ENCODE data around the gene NGEF. TPM values are rescaled to one million over a fixed set of nuclear protein-coding genes. Genes with fewer than 3 reads are reported as not detected.

The NGEF gene
- total RNA-seq, 1 donor from 2014 or later: 0.16 TPM

- Mint-ChIP-seq H3K27ac (ENCODE audit: unreplicated experiment) (no peak overlapping the region), H3K27me3 (ENCODE audit: low read depth, unreplicated experiment) (peaks cover 51% of the 10 kb centered on the region), H3K36me3 (ENCODE audit: low read depth, unreplicated experiment) (peaks cover 1% of the 10 kb centered on the region), H3K4me3 (ENCODE audit: unreplicated experiment) (peak overlapping the region; percentile 60), H3K4me1 (ENCODE audit: low read depth, unreplicated experiment) (no peaks in the 10 kb centered on the region), H3K9me3 (ENCODE audit: unreplicated experiment) (peaks cover 16% of the 10 kb centered on the region)
- H3K79me2 ChIP-seq (ENCODE audit: insufficient read depth, low read length): no peaks in the 10 kb centered on the region
- no peak for DNase-seq (ENCODE audit: low read depth)
- H3K4me1 ChIP-seq (ENCODE audit: insufficient read depth, low read length): no peaks in the 10 kb centered on the region
- no peak overlapping the region for H3K4me3 ChIP-seq (ENCODE audit: insufficient read depth, low read depth, low read length)
- no peak overlapping the region for H3K9ac ChIP-seq (ENCODE audit: low read length)
- FAIRE-seq: no peak
- no peak for TF ChIP-seq EZH2 (IDR thresholded peaks at IDR 0.05; ENCODE audit: insufficient read depth, low read length)
- TF ChIP-seq CTCF (IDR thresholded peaks at IDR 0.05; ENCODE audit: insufficient read depth, low read depth, low read length): no peak
- H3K9me3 ChIP-seq (ENCODE audit: insufficient read depth, low read depth, low read length): no peaks in the 10 kb centered on the region
- H3K4me2 ChIP-seq (ENCODE audit: low read length): no peak overlapping the region
- H3K36me3 ChIP-seq (ENCODE audit: insufficient read depth, low read length): no peaks in the 10 kb centered on the region
- H2AFZ ChIP-seq (ENCODE audit: low read depth, low read length): no peak overlapping the region
- no peak overlapping the region for H3K27ac ChIP-seq (ENCODE audit: low read depth, low read length)
- H4K20me1 ChIP-seq (ENCODE audit: insufficient read depth, low read length): no peaks in the 10 kb centered on the region
- H3K27me3 ChIP-seq (ENCODE audit: insufficient read depth, low read length): peaks cover 37% of the 10 kb centered on the region
Measured at GRCh38 chr2:232929303-232930058, 83.6 kb downstream of the NGEF start.

- Histone ChIP-seq H3K27ac (ENCODE audit: low read depth, low read length) (no peak overlapping the region), H3K36me3 (ENCODE audit: insufficient read depth, low read length) (no peaks in the 10 kb centered on the region), H3K4me1 (ENCODE audit: insufficient read depth, low read length) (no peaks in the 10 kb centered on the region), H2AFZ (ENCODE audit: low read depth, low read length) (no peak overlapping the region), H3K79me2 (ENCODE audit: insufficient read depth, low read length) (no peaks in the 10 kb centered on the region), H3K9ac (ENCODE audit: low read length) (no peak overlapping the region), H3K9me3 (ENCODE audit: insufficient read depth, low read depth, low read length) (no peaks in the 10 kb centered on the region), H3K4me2 (ENCODE audit: low read length) (peak overlapping the region; percentile 64), H4K20me1 (ENCODE audit: insufficient read depth, low read length) (no peaks in the 10 kb centered on the region), H3K4me3 (ENCODE audit: insufficient read depth, low read depth, low read length) (no peak overlapping the region), H3K27me3 (ENCODE audit: insufficient read depth, low read length) (peaks cover 39% of the 10 kb centered on the region)
- no peak for FAIRE-seq
- H3K36me3 Mint-ChIP-seq (ENCODE audit: low read depth, unreplicated experiment): peaks cover 1% of the 10 kb centered on the region
- peak; percentile 87 for TF ChIP-seq EZH2 (IDR thresholded peaks at IDR 0.05; ENCODE audit: insufficient read depth, low read length)
- no peak for TF ChIP-seq CTCF (IDR thresholded peaks at IDR 0.05; ENCODE audit: insufficient read depth, low read depth, low read length)
- no peaks in the 10 kb centered on the region for H3K4me1 Mint-ChIP-seq (ENCODE audit: low read depth, unreplicated experiment)
- peak overlapping the region; percentile 66 for H3K4me3 Mint-ChIP-seq (ENCODE audit: unreplicated experiment)
- H3K27me3 Mint-ChIP-seq (ENCODE audit: low read depth, unreplicated experiment): peaks cover 53% of the 10 kb centered on the region
- no peak for DNase-seq (ENCODE audit: low read depth)
- peaks cover 18% of the 10 kb centered on the region for H3K9me3 Mint-ChIP-seq (ENCODE audit: unreplicated experiment)
- H3K27ac Mint-ChIP-seq (ENCODE audit: unreplicated experiment): no peak overlapping the region
Measured at GRCh38 chr2:232928551-232929302, 84.3 kb downstream of the NGEF start.
